ENCODE measurements around the gene CCDC93. TPM values are rescaled to one million over a fixed set of nuclear protein-coding genes. Genes with fewer than 3 reads are reported as not detected.

Gene CCDC93
- total RNA-seq, 1 experiment from 2014 or later: 18.7 TPM

DNA sequence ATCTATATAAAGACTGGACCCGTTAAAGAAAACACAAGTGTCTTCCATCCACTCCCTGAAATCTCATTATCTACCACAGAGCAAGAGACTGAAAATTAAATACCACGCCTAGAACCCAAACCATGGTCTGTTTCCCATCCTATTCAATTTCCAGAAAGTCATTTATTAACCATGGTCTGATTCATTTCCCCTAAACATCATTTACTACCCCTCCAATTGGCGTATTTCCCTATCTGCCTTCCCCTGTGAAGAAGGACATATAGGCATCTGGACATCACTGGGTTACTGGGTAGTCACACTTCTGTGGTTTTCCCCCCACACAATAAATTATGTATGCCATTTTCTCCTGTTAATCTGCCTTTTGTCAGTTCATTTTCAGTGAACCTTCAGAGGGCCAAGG, 30.8 kb downstream of the CCDC93 start:
- ChIA-PET CTCF (no interaction called here), RAD21 (ENCODE audit: low non-redundant PET in 1 of 2, low total read pairs in 2 of 2, uncharacterized antibody in 2 of 2, unreplicated experiment in 2 of 2) (no interaction called here), POLR2A (no interaction called here)
- H3K9me2 ChIP-seq (ENCODE audit: insufficient read depth): no peaks in the 10 kb centered on the region
- DNase-seq (ENCODE audit: low read depth, low spot score): no peak
- no peak for TF ChIP-seq SIN3A (IDR thresholded peaks at IDR 0.05; ENCODE audit: low read depth)
- TF ChIP-seq ELF1 (IDR thresholded peaks at IDR 0.05; ENCODE audit: borderline replicate concordance, low read depth): no peak
- TF ChIP-seq EGR1 (IDR thresholded peaks at IDR 0.05; ENCODE audit: low read depth): no peak
- TF ChIP-seq, protein P1, sequence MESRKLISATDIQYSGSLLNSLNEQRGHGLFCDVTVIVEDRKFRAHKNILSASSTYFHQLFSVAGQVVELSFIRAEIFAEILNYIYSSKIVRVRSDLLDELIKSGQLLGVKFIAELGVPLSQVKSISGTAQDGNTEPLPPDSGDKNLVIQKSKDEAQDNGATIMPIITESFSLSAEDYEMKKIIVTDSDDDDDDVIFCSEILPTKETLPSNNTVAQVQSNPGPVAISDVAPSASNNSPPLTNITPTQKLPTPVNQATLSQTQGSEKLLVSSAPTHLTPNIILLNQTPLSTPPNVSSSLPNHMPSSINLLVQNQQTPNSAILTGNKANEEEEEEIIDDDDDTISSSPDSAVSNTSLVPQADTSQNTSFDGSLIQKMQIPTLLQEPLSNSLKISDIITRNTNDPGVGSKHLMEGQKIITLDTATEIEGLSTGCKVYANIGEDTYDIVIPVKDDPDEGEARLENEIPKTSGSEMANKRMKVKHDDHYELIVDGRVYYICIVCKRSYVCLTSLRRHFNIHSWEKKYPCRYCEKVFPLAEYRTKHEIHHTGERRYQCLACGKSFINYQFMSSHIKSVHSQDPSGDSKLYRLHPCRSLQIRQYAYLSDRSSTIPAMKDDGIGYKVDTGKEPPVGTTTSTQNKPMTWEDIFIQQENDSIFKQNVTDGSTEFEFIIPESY (IDR thresholded peaks at IDR 0.05; ENCODE audit: extremely low read depth, insufficient replicate concordance, low read length): no peak
- TF ChIP-seq YY1 (IDR thresholded peaks at IDR 0.05; ENCODE audit: extremely low read depth, insufficient replicate concordance, low read depth, low read length): no peak
- TF ChIP-seq CBX3 (IDR thresholded peaks at IDR 0.05; ENCODE audit: low read depth): no peak
- TF ChIP-seq ZNF274 (IDR thresholded peaks at IDR 0.05; ENCODE audit: low read depth, low read length): no peak
- TF ChIP-seq SRF (IDR thresholded peaks at IDR 0.05; ENCODE audit: low read depth): no peak
- TF ChIP-seq, protein P2, sequence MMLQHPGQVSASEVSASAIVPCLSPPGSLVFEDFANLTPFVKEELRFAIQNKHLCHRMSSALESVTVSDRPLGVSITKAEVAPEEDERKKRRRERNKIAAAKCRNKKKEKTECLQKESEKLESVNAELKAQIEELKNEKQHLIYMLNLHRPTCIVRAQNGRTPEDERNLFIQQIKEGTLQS (IDR thresholded peaks at IDR 0.05): no peak
- no peak for TF ChIP-seq EZH2 (IDR thresholded peaks at IDR 0.05)
- no peak for TF ChIP-seq TCF7L2 (IDR thresholded peaks at IDR 0.05; ENCODE audit: borderline replicate concordance, extremely low read depth, insufficient read depth, insufficient read length)
- no peak for TF ChIP-seq EZH2phosphoT487 (IDR thresholded peaks at IDR 0.05; ENCODE audit: borderline replicate concordance)
- TF ChIP-seq SP1 (IDR thresholded peaks at IDR 0.05; ENCODE audit: low read depth): no peak
- no peak for TF ChIP-seq JUND (IDR thresholded peaks at IDR 0.05)
- no peak for TF ChIP-seq POLR2AphosphoS5 (IDR thresholded peaks at IDR 0.05; ENCODE audit: low read depth, low read length)
- TF ChIP-seq, protein P3, sequence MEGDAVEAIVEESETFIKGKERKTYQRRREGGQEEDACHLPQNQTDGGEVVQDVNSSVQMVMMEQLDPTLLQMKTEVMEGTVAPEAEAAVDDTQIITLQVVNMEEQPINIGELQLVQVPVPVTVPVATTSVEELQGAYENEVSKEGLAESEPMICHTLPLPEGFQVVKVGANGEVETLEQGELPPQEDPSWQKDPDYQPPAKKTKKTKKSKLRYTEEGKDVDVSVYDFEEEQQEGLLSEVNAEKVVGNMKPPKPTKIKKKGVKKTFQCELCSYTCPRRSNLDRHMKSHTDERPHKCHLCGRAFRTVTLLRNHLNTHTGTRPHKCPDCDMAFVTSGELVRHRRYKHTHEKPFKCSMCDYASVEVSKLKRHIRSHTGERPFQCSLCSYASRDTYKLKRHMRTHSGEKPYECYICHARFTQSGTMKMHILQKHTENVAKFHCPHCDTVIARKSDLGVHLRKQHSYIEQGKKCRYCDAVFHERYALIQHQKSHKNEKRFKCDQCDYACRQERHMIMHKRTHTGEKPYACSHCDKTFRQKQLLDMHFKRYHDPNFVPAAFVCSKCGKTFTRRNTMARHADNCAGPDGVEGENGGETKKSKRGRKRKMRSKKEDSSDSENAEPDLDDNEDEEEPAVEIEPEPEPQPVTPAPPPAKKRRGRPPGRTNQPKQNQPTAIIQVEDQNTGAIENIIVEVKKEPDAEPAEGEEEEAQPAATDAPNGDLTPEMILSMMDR (IDR thresholded peaks at IDR 0.05 in 2 of 3, conservative IDR thresholded peaks at IDR 0.05 in 1 of 3; ENCODE audit: borderline replicate concordance in 1 of 3, insufficient read depth in 1 of 3, low read depth in 2 of 3, low read length in 2 of 3): no peak
- no peak overlapping the region for H3K4me2 ChIP-seq (ENCODE audit: low read length)
- no peak overlapping the region for H3K4me3 ChIP-seq (replicated peaks in 1 of 2; ENCODE audit: low read depth in 1 of 2, low read length in 2 of 2)
- intact Hi-C loops (cut with micrococcal nuclease): no loop called here
- H3K9ac ChIP-seq (ENCODE audit: low read length): no peak overlapping the region
- no peaks in the 10 kb centered on the region for H3K9me3 ChIP-seq (ENCODE audit: control insufficient read depth in 1 of 2, insufficient read depth in 1 of 2, low read depth in 1 of 2, low read length in 2 of 2)
- no peaks in the 10 kb centered on the region; the same call in 1 of the 2 replicates for H3K79me2 ChIP-seq (ENCODE audit: insufficient read depth, low read length)
- no peaks in the 10 kb centered on the region; a peak in 1 of 4 replicates for H3K4me1 ChIP-seq (ENCODE audit: control insufficient read depth in 1 of 2, insufficient read depth in 2 of 2, low read length in 2 of 2)
- no peaks in the 10 kb centered on the region for H3K27me3 ChIP-seq (ENCODE audit: insufficient read depth, low read length)
- no peak overlapping the region for H2AFZ ChIP-seq (ENCODE audit: low read depth, low read length, poor library complexity, severe bottlenecking)
- H4K20me1 ChIP-seq (ENCODE audit: insufficient read depth): no peaks in the 10 kb centered on the region
- no TSS peak for BruUV-seq (replicated peaks)
- ATAC-seq: no peak
- no peak overlapping the region for H3K27ac ChIP-seq (ENCODE audit: low read depth, low read length)
- H3K36me3 ChIP-seq (ENCODE audit: control insufficient read depth in 1 of 2, insufficient read depth in 2 of 2, low read length in 2 of 2): peaks cover 0 to 2% of the 10 kb centered on the region in 2 experiments; a peak in 1 of 4 replicates
